A204.1 (cell line): ENCODE results near the gene FTO.
"Not testable (repeated sequence)": the region's sequence is repeated elsewhere in the genome, so short reads cannot be mapped to it uniquely, and the experiment has no call there.

Experiments used
- FAIRE-seq: peaks from 2 replicates; lab custom pipeline; 2012; peaks lifted over from hg19 to GRCh38; lab: Jason Lieb, UNC

The FTO gene

GRCh38 chr16:53827741-53828140 lies 123.8 kb downstream of the FTO start:
- no peak for FAIRE-seq

GRCh38 chr16:53829186-53829747 lies 125.3 kb downstream of the FTO start:
- FAIRE-seq = no peak

- no peak for FAIRE-seq
Observed at GRCh38 chr16:53832896-53833544, 129.1 kb downstream of the FTO start.

- no peak for FAIRE-seq
Observed at GRCh38 chr16:53836142-53836541, 132.2 kb downstream of the FTO start.

GRCh38 chr16:53836680-53837079 lies 132.7 kb downstream of the FTO start:
- FAIRE-seq = no peak

- no peak for FAIRE-seq
Observed at GRCh38 chr16:53837426-53837825, 133.5 kb downstream of the FTO start.

GRCh38 chr16:53839150-53839549 lies 135.2 kb downstream of the FTO start:
- no peak for FAIRE-seq

GRCh38 chr16:53840456-53840855 lies 136.5 kb downstream of the FTO start:
- no peak for FAIRE-seq

- FAIRE-seq = no peak
Observed at GRCh38 chr16:53841884-53842283, 137.9 kb downstream of the FTO start.

- no peak for FAIRE-seq
Observed at GRCh38 chr16:53843084-53843483, 139.1 kb downstream of the FTO start.

GRCh38 chr16:53844804-53845203 lies 140.8 kb downstream of the FTO start:
- no peak for FAIRE-seq

GRCh38 chr16:53846549-53846948 lies 142.6 kb downstream of the FTO start:
- FAIRE-seq = not testable (repeated sequence)

GRCh38 chr16:53846971-53847370 lies 143.0 kb downstream of the FTO start:
- no peak for FAIRE-seq

- FAIRE-seq = no peak
Observed at GRCh38 chr16:53848277-53848942, 144.5 kb downstream of the FTO start.

GRCh38 chr16:53848950-53849349 lies 145.0 kb downstream of the FTO start:
- no peak for FAIRE-seq

- FAIRE-seq = no peak
Observed at GRCh38 chr16:53849585-53849984, 145.6 kb downstream of the FTO start.

GRCh38 chr16:53849994-53850393 lies 146.0 kb downstream of the FTO start:
- FAIRE-seq = no peak

GRCh38 chr16:53852678-53853077 lies 148.7 kb downstream of the FTO start:
- FAIRE-seq = no peak

- FAIRE-seq = no peak
Observed at GRCh38 chr16:53855056-53855455, 151.1 kb downstream of the FTO start.

- no peak for FAIRE-seq
Observed at GRCh38 chr16:53855511-53855910, 151.6 kb downstream of the FTO start.

GRCh38 chr16:53859995-53860540 lies 156.1 kb downstream of the FTO start:
- no peak for FAIRE-seq

- no peak for FAIRE-seq
Observed at GRCh38 chr16:53863861-53864260, 159.9 kb downstream of the FTO start.

- FAIRE-seq = no peak
Observed at GRCh38 chr16:53864819-53865493, 161.0 kb downstream of the FTO start.
